ENCODE results near the gene DDX5.
"Not testable (repeated sequence)": the region's sequence is repeated elsewhere in the genome, so short reads cannot be mapped to it uniquely, and the experiment has no call there.

Gene DDX5

GRCh38 chr17:64496786-64497564 lies 9.1 kb downstream of the DDX5 start, which contains the start of gene POLG2:
Gene POLG2, minus strand, starts transcription at chr17:64497054. Its CDS starts 86 bp downstream, at chr17:64496968.
- peak within 1 kb of the TSS; percentile 77 for H3K4me3 ChIP-seq (ENCODE audit: low read depth, low read length)
- H3K36me3 ChIP-seq, result peaks cover 60% of the 10 kb centered on the region
- DNase-seq, result peak; percentile 98
- peak; percentile 76 for TF ChIP-seq CTCF (IDR thresholded peaks at IDR 0.05; ENCODE audit: low read depth, low read length)
- no peaks in the 10 kb centered on the region for H3K9me3 ChIP-seq (ENCODE audit: severe bottlenecking)
- peak within 1 kb of the TSS; percentile 93 for H3K27ac ChIP-seq
- H3K27me3 ChIP-seq (ENCODE audit: insufficient read depth, low read depth, severe bottlenecking), result no peaks in the 10 kb centered on the region

GRCh38 chr17:64496348-64496785 lies 9.7 kb downstream of the DDX5 start:
- no peak for TF ChIP-seq CTCF (IDR thresholded peaks at IDR 0.05; ENCODE audit: low read depth, low read length)
- Histone ChIP-seq H3K27ac (peak overlapping the region; percentile 93), H3K4me3 (ENCODE audit: low read depth, low read length) (peak overlapping the region; percentile 77), H3K9me3 (ENCODE audit: severe bottlenecking) (no peaks in the 10 kb centered on the region), H3K27me3 (ENCODE audit: insufficient read depth, low read depth, severe bottlenecking) (no peaks in the 10 kb centered on the region), H3K36me3 (peaks cover 58% of the 10 kb centered on the region)
- DNase-seq, result no peak

- H3K36me3 ChIP-seq, result peaks cover 55% of the 10 kb centered on the region
- H3K4me3 ChIP-seq (ENCODE audit: low read depth, low read length); H3K9me3 ChIP-seq (ENCODE audit: severe bottlenecking); H3K27me3 ChIP-seq (ENCODE audit: insufficient read depth, low read depth, severe bottlenecking); H3K27ac ChIP-seq; DNase-seq: not testable (repeated sequence)
Measured at GRCh38 chr17:64495300-64495699, 10.8 kb downstream of the DDX5 start.

DNA sequence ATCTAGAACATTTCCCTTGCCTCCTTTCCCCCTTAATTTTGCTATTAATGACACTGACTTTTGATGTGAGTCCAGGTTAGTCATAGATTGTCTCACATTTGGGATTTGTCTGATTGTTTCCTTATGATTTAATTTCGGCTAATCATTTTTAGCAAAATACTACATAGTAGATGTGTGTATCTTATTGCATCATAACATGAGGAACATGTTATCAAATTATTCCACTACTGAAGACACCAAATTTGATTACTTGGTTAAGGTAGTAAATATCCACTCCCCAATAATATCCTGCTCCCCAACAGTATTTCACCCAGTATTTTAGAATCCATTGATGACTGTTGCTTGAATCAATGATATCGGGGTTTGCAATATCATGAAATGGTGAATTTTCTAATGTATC lies 12.0 kb downstream of the DDX5 start:
- DNase-seq, result no peak
- H3K27ac ChIP-seq, result no peak overlapping the region
- TF ChIP-seq CTCF (IDR thresholded peaks at IDR 0.05; ENCODE audit: low read depth, low read length), result no peak
- H3K27me3 ChIP-seq (ENCODE audit: insufficient read depth, low read depth, severe bottlenecking), result no peaks in the 10 kb centered on the region
- peaks cover 48% of the 10 kb centered on the region for H3K36me3 ChIP-seq
- no peaks in the 10 kb centered on the region for H3K9me3 ChIP-seq (ENCODE audit: severe bottlenecking)
- H3K4me3 ChIP-seq (ENCODE audit: low read depth, low read length), result no peak overlapping the region

GRCh38 chr17:64492481-64493109 lies 13.5 kb downstream of the DDX5 start:
- Histone ChIP-seq H3K9me3 (ENCODE audit: severe bottlenecking) (no peaks in the 10 kb centered on the region), H3K27me3 (ENCODE audit: insufficient read depth, low read depth, severe bottlenecking) (no peaks in the 10 kb centered on the region), H3K4me3 (ENCODE audit: low read depth, low read length) (no peak overlapping the region), H3K27ac (no peak overlapping the region), H3K36me3 (peaks cover 48% of the 10 kb centered on the region)
- TF ChIP-seq CTCF (IDR thresholded peaks at IDR 0.05; ENCODE audit: low read depth, low read length), result no peak
- DNase-seq, result no peak

DNA sequence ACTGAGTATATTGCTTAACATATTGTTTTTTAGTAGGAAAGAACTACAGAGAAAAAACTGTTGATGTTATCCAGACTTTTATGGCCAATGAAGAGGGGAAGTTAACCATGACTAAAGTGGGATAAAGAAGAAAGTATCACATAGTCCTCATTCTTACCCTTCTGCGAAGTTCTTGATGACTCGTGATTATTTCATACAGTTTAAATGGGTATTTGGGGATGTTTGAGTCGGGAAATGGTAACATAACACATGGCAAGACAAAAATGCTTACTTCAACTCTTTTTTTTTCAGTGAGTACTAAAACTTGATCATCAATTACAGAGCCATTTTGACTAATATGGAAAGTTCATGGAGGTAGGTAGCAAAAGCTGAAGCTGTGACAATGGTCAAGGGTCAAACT lies 14.1 kb downstream of the DDX5 start:
- Histone ChIP-seq H3K9me3 (ENCODE audit: severe bottlenecking) (no peaks in the 10 kb centered on the region), H3K27ac (no peak overlapping the region), H3K27me3 (ENCODE audit: insufficient read depth, low read depth, severe bottlenecking) (no peaks in the 10 kb centered on the region), H3K4me3 (ENCODE audit: low read depth, low read length) (no peak overlapping the region), H3K36me3 (peaks cover 49% of the 10 kb centered on the region)
- no peak for DNase-seq
- TF ChIP-seq CTCF (IDR thresholded peaks at IDR 0.05; ENCODE audit: low read depth, low read length), result no peak
